Measurements from ENCODE around the gene AMDHD2.

DNA sequence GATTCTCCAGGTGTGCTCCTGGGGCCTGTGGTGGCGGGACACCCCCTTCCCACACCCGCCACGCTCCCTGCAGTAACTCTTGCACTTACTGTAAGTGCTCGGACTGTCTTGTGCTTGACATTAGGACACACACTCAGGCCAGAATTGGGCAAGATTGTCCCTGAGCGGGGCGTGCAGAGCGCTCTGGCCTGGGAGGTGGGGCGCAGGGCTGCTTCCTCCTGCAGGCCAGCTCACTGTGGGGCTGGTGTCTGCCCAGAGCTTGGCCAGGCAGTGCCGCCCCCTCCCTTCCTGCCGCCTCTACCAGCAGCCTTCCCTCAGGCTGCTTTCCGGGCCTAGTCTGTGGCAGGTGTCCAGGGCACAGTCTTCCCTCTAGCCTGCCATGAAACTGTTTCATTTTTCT is 12.5 kb upstream of the AMDHD2 start:
- TF ChIP-seq, protein P1, sequence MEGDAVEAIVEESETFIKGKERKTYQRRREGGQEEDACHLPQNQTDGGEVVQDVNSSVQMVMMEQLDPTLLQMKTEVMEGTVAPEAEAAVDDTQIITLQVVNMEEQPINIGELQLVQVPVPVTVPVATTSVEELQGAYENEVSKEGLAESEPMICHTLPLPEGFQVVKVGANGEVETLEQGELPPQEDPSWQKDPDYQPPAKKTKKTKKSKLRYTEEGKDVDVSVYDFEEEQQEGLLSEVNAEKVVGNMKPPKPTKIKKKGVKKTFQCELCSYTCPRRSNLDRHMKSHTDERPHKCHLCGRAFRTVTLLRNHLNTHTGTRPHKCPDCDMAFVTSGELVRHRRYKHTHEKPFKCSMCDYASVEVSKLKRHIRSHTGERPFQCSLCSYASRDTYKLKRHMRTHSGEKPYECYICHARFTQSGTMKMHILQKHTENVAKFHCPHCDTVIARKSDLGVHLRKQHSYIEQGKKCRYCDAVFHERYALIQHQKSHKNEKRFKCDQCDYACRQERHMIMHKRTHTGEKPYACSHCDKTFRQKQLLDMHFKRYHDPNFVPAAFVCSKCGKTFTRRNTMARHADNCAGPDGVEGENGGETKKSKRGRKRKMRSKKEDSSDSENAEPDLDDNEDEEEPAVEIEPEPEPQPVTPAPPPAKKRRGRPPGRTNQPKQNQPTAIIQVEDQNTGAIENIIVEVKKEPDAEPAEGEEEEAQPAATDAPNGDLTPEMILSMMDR (tag by site-specific recombination; IDR thresholded peaks at IDR 0.05) = no peak
- TF ChIP-seq, protein P2, sequence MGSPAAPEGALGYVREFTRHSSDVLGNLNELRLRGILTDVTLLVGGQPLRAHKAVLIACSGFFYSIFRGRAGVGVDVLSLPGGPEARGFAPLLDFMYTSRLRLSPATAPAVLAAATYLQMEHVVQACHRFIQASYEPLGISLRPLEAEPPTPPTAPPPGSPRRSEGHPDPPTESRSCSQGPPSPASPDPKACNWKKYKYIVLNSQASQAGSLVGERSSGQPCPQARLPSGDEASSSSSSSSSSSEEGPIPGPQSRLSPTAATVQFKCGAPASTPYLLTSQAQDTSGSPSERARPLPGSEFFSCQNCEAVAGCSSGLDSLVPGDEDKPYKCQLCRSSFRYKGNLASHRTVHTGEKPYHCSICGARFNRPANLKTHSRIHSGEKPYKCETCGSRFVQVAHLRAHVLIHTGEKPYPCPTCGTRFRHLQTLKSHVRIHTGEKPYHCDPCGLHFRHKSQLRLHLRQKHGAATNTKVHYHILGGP (tag by site-specific recombination; IDR thresholded peaks at IDR 0.05) = no peak
- TF ChIP-seq ZNF292 (tag by site-specific recombination; IDR thresholded peaks at IDR 0.05; ENCODE audit: borderline replicate concordance, low read depth) = no peak
- no peak for TF ChIP-seq ZNF138 (tag by site-specific recombination; IDR thresholded peaks at IDR 0.05; ENCODE audit: borderline replicate concordance)
- TF ChIP-seq, protein P3, sequence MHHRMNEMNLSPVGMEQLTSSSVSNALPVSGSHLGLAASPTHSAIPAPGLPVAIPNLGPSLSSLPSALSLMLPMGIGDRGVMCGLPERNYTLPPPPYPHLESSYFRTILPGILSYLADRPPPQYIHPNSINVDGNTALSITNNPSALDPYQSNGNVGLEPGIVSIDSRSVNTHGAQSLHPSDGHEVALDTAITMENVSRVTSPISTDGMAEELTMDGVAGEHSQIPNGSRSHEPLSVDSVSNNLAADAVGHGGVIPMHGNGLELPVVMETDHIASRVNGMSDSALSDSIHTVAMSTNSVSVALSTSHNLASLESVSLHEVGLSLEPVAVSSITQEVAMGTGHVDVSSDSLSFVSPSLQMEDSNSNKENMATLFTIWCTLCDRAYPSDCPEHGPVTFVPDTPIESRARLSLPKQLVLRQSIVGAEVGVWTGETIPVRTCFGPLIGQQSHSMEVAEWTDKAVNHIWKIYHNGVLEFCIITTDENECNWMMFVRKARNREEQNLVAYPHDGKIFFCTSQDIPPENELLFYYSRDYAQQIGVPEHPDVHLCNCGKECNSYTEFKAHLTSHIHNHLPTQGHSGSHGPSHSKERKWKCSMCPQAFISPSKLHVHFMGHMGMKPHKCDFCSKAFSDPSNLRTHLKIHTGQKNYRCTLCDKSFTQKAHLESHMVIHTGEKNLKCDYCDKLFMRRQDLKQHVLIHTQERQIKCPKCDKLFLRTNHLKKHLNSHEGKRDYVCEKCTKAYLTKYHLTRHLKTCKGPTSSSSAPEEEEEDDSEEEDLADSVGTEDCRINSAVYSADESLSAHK (tag by site-specific recombination; IDR thresholded peaks at IDR 0.05) = no peak
- TF ChIP-seq, protein P4, sequence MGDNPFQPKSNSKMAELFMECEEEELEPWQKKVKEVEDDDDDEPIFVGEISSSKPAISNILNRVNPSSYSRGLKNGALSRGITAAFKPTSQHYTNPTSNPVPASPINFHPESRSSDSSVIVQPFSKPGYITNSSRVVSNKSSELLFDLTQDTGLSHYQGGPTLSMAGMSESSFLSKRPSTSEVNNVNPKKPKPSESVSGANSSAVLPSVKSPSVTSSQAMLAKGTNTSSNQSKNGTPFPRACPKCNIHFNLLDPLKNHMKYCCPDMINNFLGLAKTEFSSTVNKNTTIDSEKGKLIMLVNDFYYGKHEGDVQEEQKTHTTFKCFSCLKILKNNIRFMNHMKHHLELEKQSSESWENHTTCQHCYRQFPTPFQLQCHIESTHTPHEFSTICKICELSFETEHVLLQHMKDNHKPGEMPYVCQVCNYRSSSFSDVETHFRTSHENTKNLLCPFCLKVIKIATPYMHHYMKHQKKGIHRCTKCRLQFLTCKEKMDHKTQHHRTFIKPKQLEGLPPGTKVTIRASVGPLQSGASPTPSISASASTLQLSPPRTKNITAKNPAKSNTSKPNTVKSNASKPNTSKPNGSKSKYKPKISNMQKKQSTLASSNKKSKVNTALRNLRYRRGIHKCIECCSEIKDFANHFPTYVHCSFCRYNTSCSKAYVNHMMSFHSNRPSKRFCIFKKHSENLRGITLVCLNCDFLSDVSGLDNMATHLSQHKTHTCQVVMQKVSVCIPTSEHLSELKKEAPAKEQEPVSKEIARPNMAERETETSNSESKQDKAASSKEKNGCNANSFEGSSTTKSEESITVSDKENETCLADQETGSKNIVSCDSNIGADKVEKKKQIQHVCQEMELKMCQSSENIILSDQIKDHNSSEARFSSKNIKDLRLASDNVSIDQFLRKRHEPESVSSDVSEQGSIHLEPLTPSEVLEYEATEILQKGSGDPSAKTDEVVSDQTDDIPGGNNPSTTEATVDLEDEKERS (tag by site-specific recombination; IDR thresholded peaks at IDR 0.05) = no peak
- no peak for TF ChIP-seq SCRT2 (tag by site-specific recombination; IDR thresholded peaks at IDR 0.05)
- TF ChIP-seq ZNF521 (tag by site-specific recombination; IDR thresholded peaks at IDR 0.05) = no peak
- no peak for TF ChIP-seq ZNF18 (tag by site-specific recombination; IDR thresholded peaks at IDR 0.05)
- TF ChIP-seq PATZ1 (tag by site-specific recombination; IDR thresholded peaks at IDR 0.05) = no peak
- TF ChIP-seq, protein P5, sequence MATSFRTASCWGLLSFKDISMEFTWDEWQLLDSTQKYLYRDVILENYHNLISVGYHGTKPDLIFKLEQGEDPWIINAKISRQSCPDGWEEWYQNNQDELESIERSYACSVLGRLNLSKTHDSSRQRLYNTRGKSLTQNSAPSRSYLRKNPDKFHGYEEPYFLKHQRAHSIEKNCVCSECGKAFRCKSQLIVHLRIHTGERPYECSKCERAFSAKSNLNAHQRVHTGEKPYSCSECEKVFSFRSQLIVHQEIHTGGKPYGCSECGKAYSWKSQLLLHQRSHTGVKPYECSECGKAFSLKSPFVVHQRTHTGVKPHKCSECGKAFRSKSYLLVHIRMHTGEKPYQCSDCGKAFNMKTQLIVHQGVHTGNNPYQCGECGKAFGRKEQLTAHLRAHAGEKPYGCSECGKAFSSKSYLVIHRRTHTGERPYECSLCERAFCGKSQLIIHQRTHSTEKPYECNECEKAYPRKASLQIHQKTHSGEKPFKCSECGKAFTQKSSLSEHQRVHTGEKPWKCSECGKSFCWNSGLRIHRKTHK (tag by site-specific recombination; IDR thresholded peaks at IDR 0.05) = no peak
